ENCODE measurements around the gene EGFR. TPM values are rescaled to one million over a fixed set of nuclear protein-coding genes. Genes with fewer than 3 reads are reported as not detected.

The EGFR gene
- total RNA-seq, 1 donor from 2014 or later, result 19.4 TPM

DNA sequence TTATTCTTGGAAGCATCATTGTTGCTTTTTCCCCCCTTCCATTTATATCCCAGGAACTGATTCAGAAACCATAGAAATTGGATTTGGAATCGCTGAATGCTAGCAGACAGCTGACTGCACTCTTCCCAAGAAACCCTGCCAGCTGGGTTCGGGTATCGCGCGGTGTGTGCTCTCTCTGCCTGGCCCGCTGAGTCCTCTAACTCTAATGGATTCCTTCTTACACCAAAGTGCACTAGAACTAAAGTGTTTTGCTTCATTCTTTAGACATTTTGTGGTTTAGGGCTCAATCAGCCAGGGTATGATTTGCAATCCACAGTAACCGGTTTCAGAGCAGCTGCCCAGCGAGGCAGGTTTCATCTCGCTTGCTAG, 92.2 kb downstream of the EGFR start:
- DNase-seq (ENCODE audit: low spot score in 2 of 2, unreplicated experiment in 2 of 2), result no peak
- H3K36me3 Mint-ChIP-seq, result no peaks in the 10 kb centered on the region
- TF ChIP-seq, protein P1, sequence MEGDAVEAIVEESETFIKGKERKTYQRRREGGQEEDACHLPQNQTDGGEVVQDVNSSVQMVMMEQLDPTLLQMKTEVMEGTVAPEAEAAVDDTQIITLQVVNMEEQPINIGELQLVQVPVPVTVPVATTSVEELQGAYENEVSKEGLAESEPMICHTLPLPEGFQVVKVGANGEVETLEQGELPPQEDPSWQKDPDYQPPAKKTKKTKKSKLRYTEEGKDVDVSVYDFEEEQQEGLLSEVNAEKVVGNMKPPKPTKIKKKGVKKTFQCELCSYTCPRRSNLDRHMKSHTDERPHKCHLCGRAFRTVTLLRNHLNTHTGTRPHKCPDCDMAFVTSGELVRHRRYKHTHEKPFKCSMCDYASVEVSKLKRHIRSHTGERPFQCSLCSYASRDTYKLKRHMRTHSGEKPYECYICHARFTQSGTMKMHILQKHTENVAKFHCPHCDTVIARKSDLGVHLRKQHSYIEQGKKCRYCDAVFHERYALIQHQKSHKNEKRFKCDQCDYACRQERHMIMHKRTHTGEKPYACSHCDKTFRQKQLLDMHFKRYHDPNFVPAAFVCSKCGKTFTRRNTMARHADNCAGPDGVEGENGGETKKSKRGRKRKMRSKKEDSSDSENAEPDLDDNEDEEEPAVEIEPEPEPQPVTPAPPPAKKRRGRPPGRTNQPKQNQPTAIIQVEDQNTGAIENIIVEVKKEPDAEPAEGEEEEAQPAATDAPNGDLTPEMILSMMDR (IDR thresholded peaks at IDR 0.05; ENCODE audit: unreplicated experiment), result no peak
- H3K27me3 Mint-ChIP-seq (ENCODE audit: low read depth), result no peaks in the 10 kb centered on the region
- H3K27ac Mint-ChIP-seq, result peak overlapping the region; percentile 94
- H3K9me3 Mint-ChIP-seq, result no peaks in the 10 kb centered on the region
- H3K4me3 Mint-ChIP-seq, result peak overlapping the region; percentile 33
- H3K4me1 Mint-ChIP-seq, result peaks cover 51% of the 10 kb centered on the region

- Mint-ChIP-seq H3K9me3 (no peaks in the 10 kb centered on the region), H3K4me3 (no peak overlapping the region), H3K4me1 (peaks cover 45% of the 10 kb centered on the region), H3K27me3 (ENCODE audit: low read depth) (no peaks in the 10 kb centered on the region), H3K36me3 (no peaks in the 10 kb centered on the region), H3K27ac (no peak overlapping the region)
- no peak for DNase-seq (ENCODE audit: low spot score in 2 of 2, unreplicated experiment in 2 of 2)
- TF ChIP-seq, protein P1 (IDR thresholded peaks at IDR 0.05; ENCODE audit: unreplicated experiment), result no peak
Measured at GRCh38 chr7:55112056-55112455, 93.2 kb downstream of the EGFR start.

DNA sequence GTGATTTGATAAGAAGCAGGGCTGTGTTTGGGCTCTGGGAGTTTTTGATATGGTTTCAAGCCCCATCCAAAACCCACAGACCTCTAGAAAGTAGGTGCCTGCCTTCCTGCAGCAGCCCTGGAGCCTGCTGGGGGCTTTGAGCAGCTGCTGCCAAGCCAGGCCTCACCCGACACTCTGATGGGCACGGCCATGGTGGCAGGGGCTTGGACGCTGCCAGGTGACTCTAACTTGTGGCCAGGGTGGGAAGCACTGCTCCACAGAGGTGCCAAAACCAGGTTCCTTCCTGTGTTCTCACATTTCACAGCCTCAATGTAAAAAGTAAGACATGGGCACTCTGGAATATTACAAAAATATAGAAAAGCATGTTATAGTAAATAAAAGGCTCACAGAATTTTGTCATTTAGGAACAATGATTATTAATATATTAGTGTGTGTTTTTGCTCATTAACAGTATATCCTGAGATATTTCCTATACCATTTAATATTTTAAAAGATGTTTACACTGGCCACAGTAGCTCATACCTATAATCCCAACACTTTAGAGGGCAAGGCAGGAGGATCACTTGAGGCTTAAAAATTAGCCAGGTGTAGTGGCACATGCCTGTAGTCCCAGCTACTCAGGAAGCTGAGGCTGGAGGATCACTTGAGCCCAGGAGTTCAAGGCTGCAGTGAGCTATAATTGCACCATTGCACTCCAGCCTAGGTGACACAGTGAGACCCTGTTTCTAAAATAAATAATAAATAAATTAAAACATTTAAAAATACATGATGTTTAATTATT, 95.1 kb downstream of the EGFR start:
- TF ChIP-seq, protein P1 (IDR thresholded peaks at IDR 0.05; ENCODE audit: unreplicated experiment), result no peak
- no peak overlapping the region for H3K27ac Mint-ChIP-seq
- no peak for DNase-seq (ENCODE audit: low spot score in 2 of 2, unreplicated experiment in 2 of 2)
- no peaks in the 10 kb centered on the region for H3K36me3 Mint-ChIP-seq
- no peak overlapping the region for H3K4me3 Mint-ChIP-seq
- H3K9me3 Mint-ChIP-seq, result no peaks in the 10 kb centered on the region
- no peaks in the 10 kb centered on the region for H3K27me3 Mint-ChIP-seq (ENCODE audit: low read depth)
- peaks cover 26% of the 10 kb centered on the region for H3K4me1 Mint-ChIP-seq

DNA sequence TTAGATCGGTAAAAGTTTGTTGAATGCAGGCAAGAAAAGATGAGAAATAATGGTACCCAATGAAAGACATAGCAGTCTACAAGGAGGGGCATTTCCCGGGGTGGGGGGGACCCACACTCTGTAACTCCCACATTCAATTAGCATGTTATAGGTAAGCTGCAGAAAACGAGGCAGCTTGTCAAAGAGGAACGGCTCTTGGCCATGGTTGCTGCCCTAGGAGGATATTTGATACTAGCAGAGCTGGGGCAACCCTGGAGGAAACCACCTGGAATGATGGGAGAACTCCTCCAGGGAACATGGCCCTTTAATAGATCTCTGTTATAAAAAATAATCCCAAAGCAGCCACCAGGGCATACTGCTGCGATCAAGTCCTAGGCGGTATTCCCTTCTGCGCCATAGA, 98.5 kb downstream of the EGFR start:
- H3K9me3 Mint-ChIP-seq, result no peaks in the 10 kb centered on the region
- H3K4me3 Mint-ChIP-seq, result no peak overlapping the region
- no peaks in the 10 kb centered on the region for H3K27me3 Mint-ChIP-seq (ENCODE audit: low read depth)
- no peak for DNase-seq (ENCODE audit: low spot score in 2 of 2, unreplicated experiment in 2 of 2)
- no peaks in the 10 kb centered on the region for H3K36me3 Mint-ChIP-seq
- H3K4me1 Mint-ChIP-seq, result peaks cover 14% of the 10 kb centered on the region
- no peak overlapping the region for H3K27ac Mint-ChIP-seq
- TF ChIP-seq, protein P1 (IDR thresholded peaks at IDR 0.05; ENCODE audit: unreplicated experiment), result no peak

GRCh38 chr7:55118426-55118825, 99.6 kb downstream of the EGFR start:
- H3K4me3 Mint-ChIP-seq, result no peak overlapping the region
- no peaks in the 10 kb centered on the region for H3K9me3 Mint-ChIP-seq
- TF ChIP-seq, protein P1 (IDR thresholded peaks at IDR 0.05; ENCODE audit: unreplicated experiment), result no peak
- no peak for DNase-seq (ENCODE audit: low spot score in 2 of 2, unreplicated experiment in 2 of 2)
- peaks cover 14% of the 10 kb centered on the region for H3K4me1 Mint-ChIP-seq
- H3K27ac Mint-ChIP-seq, result no peak overlapping the region
- no peaks in the 10 kb centered on the region for H3K27me3 Mint-ChIP-seq (ENCODE audit: low read depth)
- no peaks in the 10 kb centered on the region for H3K36me3 Mint-ChIP-seq

All from mesothelial cell of epicardium (in vitro differentiated cells).